Activated CD4-positive, CD25-positive, alpha-beta regulatory T cell treated with anti-CD3 and anti-CD28 coated beads, Interleukin-2, amount 50 U/mL, for 24 hours (primary cell): ENCODE results near the gene ANGPTL2.

Experiments used
- ATAC-seq, 2 donors: fragments of 150-1000 bp; cut with Tn5 transposase; one replicate each; pipeline ENCODE4 v1.10.0; 2021; ENCODE audit warnings: mild to moderate bottlenecking in 1 of 2, moderate library complexity in 1 of 2

The ANGPTL2 gene

DNA sequence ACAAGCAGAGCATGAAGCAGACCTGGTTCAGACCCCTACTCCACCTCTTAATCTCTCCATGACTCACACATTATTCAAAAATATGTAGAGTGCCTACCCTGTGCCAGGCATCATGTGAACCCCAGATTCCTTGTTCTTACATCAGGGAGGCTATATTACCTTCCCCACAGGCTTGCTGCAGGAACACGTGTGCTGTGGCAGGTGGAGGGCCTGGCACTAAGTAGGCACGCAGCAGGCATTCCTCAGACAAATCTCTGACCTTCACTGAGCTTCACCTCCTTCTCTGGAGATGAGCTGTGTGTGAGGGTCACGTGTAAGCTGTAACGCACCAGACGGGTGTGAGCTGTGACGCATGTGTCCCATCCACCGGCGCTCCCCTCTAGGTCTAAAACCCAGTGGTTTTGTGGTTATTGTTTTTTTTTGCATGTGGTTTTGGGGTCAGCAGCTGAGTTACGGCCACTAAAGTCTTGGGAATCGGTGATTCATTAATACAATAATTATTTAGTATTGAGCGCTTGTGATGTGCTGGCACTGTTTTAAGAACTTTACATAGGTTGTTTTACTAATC lies 30.3 kb downstream of the ANGPTL2 start:
- ATAC-seq: no peak

DNA sequence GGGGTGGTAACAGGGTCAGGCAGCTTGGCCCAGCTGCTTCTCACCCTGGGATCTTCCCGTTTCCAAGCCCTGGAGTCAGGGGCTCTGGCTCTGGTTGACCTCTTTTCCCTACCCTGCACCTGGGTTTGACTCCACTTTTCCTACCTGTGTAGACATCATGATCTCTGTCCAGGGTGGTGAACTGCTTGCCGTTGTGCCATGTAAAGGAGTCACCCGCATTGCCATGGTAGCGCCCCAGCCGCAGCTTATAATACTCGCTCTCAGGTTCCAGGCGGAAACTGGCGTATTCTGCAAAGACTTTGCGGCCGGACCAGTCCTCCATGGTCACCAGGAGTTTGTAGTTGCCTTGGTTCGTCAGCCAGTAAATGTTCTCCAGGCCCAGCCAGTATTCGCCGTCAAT lies 30.9 kb downstream of the ANGPTL2 start:
- ATAC-seq: no peak

DNA sequence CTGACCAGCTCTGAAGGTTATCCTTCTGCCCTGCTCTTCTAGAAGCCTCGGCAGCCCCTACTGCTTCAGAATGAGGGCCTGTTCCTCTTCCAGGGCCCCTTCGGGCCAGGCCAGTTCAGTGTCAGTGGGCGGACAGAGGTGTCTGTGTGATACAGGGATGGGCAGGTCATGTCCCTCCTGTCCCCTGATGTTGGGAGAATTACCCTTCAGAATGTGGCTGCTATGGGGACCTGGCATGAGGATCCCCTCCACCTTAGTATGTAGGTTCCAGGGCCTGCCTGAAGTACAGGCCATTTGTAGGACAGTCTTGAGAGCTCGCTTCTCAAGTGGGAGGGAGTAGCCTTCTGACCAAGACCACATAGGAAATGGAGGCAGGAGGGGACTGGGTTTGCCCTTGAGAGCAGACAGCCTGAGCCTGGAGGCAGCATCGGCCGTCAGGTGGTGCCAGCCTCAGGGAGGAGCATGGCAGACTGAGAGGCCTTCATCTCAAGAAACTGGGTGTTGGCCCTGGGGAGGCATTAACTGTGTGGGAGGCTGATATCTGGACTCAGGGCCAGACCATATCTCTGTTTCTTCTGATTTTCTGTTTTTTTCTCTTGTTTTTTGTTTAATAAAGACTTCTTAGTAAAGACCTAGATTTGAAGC lies 32.0 kb downstream of the ANGPTL2 start:
- ATAC-seq: no peak

DNA sequence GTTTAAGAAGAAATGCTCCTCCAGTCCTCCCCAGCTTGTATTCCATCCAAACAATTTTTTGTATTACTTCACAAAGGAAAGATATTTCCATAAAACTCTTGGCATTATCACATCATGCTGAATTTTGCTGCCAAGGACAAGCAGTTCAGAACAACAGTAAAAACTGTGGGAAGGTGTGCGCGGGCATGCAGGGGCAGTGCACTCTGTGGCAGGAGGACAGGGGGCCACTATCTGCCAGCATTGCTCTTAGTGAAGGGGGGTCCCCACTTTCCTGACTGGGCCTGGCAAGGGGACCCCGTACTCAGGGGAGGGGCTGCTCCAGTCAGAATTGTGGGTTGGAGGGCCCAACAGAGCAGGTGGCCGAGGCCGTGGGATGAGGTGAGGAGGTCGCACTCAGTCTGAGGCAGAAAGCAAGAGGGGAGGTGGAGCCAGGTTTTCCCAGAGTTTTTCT lies 32.8 kb downstream of the ANGPTL2 start:
- no peak for ATAC-seq

DNA sequence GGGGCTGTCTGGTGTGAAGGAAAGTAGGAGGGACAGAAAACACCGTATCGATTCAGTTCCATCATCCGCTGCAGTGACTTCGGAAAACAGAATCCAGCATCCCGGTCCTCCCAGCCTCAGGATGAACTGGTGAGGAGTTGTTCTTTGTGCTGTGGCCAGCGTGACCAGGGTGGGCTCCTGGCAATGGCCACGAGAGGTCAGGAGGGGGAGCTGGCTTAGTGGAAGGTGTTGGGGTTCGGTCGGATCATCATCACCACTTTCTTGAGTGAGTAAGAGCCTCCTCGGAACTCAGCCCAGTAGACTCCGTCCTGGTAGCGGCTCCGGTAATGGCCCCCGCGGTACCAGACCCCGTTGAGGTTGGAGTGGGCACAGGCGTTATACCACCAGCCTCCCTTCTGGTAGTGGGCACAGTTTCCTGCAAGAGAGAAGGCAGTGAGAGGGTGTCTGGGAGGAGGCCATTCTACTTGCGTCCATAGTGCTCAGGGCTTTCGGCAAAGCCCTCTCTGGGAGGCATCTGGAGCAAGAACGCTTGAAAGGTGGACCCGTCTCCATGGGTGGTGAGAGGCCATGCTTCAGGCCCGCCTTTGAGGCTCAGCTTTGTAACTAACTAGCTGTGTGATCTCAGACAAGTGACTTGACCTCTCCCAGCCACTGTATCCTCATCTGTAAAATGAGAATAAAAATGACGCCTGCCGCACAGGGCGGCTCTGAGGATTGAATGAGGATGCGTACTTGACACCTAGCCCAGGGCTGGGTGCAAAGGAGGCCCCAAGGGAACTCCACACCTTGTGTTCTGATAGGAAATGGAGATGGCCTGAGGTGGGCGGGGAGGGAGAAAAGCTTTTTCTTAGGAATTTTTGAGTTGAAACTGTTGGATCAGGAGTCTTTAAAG lies 33.5 kb downstream of the ANGPTL2 start:
- no peak for ATAC-seq

DNA sequence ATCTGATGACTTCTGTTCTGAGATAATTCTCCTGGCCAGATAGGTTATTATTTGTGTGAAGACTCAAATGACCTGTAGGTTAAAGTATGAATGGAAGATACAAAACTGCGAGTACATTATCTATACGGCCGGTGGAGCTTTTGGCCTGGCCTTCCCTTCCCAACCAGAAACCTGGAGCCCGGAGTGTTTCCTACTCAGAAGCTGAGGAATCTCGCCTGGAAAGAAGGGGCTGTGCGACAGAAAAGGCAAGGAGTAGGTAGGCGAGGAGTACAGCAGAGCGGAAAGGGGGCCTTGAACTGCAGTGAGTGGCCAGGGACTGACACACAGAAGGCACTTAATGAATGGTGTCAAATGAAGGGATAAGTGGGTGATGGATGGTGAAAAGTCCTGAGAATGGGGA lies 34.6 kb downstream of the ANGPTL2 start:
- no peak for ATAC-seq

DNA sequence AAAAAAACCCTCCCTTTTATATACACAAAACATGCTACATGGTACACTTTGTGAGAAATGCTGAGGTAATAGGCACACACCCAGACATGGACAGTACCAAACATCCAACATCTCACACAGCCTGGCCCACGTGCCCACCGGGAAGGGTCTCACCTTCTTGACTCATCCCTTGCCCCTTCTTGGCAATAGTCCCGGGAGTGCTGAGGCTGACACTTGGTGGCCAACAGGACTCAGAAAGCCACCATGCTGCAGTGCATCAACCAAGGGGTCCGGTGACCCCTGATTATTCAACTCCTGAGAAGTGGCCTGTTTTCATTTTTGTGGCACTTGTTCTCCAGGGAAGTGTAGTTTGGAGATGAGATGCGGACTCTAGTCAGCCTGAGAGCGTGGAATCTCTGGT lies 35.0 kb downstream of the ANGPTL2 start:
- no peak for ATAC-seq

DNA sequence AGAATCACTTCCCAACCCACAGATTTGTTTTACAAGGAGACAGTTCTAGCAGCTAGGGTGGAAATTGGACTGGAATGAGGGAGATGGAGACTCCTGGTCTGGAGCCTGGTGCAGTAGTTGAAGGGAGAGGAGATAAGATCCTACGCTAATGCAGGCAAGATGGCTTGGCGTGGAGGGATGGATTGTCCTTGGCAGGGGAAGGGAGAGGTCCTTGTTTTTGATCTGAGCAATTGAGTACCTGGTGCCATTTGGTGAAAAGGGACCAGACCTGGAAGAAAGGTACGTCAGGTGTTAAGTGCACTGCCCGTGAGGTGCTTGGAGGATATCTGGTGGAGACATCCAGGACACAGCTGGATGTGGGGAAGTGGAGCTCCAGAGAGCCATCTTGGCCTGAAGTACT lies 35.7 kb downstream of the ANGPTL2 start:
- ATAC-seq: no peak

DNA sequence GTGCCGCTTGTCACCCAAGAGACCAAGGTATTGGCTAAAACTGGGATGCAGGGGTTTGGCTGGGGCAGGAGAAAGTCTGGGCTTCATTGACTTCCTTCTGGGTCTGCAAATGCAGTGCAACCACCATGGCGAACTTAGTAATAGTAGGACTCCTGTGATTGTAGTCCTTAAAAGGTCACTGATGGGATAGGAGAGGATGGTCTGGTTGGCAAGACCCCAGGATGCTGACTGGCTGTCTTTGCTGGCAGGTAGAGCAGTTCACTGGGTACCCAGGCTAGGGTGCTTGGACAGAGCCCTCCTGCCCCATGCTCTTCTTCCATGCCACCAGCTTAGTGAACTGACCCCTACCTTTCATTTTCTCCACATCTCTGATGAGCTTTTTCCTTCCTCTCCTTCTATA lies 37.2 kb downstream of the ANGPTL2 start:
- ATAC-seq: no peak

DNA sequence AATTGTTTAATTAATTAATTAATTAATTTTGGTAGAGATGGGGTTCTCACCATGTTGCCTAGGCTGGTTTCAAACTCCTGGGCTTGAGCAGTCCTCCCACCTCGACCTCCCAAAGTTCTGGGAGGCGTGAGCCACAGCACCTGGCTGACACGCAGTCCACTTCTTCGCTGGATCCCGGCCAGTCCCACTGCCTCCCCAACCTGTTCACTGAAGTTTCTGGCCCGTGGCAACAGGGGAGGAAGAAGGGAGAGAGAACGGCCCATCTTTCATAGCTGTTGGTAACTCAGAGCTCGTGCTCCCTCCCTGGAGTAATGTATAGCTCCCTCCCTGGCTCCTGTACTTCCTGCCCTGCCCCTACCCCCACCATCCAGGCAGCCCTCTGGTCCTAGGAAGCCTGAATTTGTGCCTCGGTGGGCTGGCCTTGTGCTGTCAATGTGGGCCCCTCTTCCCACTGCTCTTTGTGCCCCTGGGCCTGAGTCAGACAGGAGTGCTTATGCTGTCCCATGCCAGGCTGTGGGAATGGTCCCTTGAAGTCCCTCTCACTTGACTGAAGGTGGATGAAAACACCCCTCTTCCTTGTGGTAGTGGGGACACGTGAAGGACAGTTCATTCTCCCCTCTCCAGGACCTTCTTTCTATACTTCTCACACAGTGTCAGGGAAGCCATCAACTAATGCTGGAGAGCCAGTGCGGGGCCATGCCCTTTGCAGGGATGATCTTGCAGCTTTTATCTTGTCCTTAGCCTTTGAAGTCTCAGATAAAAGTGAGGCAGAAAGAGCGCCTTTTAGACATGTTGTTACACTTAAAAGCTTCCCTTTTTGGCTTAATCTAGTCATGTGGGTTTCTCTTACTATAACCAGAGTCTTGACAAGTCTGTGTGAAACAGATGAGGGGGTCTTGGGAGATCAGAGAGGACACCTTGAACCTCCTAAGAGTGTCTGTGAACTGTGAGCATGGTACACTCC lies 38.1 kb downstream of the ANGPTL2 start:
- no peak for ATAC-seq

DNA sequence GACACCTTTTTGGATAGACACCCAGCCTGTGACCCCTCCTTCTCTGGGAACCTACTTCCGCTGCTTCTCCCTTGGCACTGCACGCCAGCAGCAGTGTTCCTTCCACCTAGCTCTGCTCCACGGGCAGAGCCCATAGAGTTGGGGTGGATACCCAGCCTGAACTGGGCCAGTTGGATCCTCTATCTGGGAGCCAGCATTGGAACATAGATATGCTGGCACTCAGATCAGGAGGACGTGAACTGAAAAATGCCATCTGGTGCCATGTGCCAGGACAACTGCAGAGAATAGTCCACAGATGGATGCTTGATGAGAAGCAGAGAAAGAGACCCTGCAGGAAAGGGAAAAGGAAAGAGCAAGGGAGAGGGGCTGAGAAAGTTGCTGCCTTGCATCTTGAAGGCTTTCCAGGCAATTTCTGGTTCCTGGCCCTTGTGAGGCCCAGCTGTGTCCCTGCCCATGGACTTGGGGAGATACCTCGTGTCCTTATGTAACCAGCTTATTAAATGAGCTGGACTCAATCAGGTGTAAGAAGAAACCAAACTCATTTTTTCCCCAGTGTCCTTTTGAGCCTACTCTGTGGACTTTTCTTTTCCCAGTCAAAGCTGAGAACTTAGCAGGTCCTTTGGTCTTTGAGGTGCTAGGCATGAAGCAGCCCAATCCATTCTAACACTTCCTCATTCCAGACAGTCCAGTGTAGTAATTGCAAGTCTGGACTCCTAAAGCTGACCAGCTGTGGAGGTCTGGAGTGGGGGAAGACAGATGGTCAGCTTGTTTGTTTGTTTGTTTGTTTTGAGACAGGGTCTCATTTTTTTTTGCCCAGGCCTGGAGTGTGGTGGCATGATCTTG lies 39.1 kb downstream of the ANGPTL2 start:
- ATAC-seq: no peak

DNA sequence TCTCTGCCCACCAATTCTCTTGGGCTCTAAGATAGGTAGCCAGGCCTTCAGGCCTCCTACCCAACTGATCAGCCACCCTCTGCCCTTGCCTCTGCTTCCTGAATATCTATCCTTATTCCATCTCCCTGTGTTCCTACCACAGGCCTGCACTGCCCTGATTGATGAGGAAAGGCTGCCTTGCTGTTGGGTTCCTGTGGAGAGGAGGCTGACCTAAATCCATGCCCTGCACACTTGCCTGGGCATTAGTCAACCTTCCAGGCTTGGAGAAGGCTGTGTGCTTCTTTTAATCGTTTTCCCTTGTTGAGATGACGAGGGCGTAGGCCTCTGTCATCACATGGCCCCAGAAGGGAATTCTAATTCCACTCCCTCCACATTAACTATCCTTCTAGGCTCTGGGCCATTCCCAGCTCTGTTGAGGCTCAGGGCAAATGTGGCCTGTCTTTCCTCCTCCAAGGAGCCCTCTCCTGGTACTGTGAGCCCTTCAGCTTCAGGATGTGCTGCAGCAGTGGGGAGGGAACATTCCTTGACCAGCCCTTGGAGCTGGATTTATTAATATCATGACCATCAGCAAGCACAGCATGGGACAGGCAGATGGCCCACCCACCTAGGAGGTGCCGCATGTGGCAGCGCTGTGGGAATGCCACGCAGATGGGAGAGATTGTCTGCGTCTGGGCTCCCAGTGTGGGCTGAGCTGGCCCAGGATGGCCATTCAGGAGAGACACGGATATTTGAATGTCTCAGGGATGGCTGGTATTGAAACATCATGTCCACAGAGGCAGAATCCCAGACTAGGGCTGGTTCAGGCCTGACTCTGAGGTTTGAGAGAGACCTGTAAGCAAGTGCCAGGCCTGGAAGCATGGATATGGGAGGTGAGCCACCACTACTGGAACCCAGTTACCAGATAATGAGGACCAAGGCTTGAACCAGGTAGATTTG lies 40.9 kb downstream of the ANGPTL2 start:
- ATAC-seq: no peak

DNA sequence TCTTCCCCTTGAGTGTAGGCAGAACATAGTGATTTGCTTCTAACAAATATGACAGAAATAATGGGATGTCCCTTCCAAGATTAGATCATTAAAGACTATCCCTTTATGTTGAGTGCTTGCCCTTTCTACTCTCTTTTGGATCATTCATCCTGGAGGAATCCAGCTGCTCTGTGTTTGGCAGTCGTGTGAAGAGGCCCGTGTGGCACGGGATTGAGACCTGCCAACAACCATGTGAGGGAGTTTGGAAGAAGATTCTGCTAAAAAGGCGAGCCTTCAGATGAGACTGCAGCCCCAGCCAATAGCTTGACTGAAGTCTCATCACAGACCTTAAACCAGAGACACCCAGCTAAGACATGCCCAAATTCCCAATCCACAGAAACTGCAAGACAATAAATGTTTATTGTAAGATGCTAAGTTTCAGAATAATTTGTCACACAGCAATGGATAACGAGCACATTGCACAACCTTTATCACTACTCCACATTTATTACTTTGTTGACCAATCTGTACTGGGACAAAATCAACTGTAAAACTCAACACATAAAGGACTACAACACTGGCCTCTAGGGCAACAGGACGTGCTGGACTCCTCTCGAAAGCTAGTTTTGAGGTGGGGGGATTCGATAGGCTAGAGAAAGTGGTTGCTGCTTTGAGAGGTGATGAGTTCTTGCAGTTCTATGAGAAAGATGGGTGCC lies 42.8 kb downstream of the ANGPTL2 start:
- no peak for ATAC-seq

DNA sequence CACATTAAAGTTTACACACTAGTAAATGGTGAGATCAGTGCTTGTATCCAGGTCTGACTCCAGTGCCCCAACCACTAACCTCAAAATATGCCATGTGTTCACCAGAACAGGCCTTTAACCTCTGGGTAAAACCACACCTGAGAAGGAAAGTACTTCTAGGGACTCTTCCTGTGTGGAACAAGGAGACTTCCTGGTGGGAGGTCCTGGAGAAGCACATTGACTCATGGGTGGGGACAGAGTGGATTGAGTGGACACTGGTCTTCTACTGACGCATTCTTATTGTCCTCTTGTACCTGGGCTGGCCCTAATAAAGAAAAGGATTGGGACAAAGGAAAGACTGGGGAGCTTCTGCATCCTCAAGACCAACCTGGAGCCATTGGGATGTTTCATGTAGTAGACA lies 43.4 kb downstream of the ANGPTL2 start:
- ATAC-seq: no peak

DNA sequence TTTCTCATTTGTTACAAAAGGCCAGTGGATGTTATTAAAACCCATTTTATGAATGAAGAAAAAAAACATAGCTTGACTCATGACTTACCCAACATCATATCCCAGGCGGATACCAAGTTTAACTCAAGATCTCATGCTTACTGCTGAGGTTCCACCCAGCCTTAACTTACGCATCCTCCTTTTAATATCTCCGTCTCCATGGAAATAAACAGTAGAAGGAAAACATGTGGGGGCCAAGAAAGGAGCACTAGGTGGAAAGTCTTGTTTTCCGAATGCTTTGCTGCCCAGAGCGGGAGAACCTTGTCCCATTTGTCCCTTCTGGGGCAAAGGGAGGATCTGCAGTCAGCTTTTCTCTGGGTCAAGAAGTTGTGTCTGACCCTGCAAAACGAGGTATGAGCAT lies 44.1 kb downstream of the ANGPTL2 start:
- ATAC-seq: no peak

DNA sequence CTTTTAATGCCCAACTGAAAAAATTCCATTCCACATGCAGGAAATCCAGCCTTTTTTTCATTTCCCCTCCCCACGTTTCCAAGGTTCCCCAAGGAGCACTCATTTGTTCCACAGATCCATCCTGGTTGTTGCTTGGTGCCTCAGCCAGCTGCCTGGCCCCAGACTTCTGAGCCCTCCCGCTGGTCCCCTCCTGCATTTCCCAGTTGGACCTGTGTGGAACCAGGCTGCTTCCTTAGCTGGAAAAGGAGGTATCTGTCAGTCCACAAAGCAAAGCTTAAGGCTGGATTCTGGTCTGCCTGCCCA lies 44.8 kb downstream of the ANGPTL2 start:
- ATAC-seq: no peak

DNA sequence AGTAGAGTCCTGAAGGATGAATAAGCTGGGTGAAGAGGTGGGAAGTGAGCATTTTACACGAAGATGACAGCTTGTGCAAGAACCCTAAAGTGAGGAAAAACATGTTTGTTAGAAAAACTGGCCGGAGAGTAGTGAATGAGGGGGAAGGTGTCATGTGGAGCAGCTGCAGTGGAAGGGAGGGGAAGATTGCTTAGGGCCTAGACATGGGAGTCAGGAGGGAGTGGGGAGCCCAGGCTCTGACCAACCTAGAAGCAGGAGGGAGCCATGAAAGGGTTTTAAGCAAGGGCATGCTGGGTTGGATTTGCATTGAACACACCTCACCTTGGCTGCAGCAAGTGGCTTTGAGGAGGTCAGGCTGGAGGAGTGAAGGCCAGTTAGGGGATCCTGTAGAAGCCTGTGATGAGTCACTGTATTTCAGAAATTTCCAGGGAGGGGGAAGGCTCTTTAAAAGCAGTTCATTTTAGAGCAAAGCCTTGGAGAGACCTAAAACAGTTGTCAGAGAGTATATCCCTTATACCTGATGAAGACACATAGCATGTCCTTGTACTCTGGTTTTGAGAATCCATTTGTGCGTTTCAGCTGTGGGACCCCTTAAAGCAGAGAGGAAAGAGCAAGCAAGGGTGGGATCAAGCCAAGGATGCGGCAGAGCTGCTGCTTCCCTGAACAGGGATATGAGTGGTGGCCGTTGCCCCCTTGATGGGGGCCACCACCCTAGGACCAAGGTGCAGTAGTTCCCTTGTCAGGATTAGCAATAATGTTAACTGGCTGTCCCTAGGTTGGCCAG lies 45.4 kb downstream of the ANGPTL2 start:
- no peak for ATAC-seq

DNA sequence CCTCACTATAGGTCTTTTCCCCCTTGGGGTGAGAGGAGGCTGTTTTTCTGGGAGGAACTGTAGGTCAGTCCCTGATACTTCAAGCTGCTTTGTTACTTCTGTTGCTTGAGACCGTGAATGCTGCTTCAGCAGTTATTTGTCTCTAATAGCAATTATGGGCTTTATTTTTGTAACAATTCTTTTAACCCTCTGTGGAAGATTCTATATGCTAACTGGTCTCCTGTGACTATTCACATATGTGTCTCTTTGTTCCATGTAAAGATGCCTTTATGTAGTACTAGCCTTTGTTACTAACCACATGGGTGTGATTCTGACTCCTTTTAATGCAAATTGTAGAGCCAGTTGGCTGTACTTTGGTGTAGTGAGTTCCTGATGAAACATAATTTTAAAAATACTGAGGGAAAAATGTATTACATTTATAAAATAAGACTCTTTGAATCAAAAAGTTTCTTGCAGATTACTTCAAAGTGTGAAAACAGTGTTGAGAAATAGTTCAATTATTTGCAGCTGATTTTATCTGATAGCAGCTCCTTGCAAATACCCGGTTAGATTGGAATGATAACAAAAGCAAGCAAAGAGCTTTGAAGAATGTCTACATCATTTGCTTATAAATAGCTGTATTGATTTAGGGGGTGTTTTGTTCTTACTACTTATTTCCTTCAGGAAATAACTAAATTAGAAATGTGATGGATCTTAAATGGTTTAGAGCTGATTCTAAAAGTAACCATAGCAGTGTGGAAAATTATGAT lies 46.6 kb downstream of the ANGPTL2 start:
- ATAC-seq: no peak
